ENCODE results near the gene SMOC2. TPM values are rescaled to one million over a fixed set of nuclear protein-coding genes. Genes with fewer than 3 reads are reported as not detected.
A peak's percentile ranks its signal among the peaks of the same experiment; 100 is the strongest.

SMOC2 gene
- total and polyA plus RNA-seq, 2 experiments from 2014 or later, result 51.0 to 88.7 TPM

GRCh38 chr6:168546730-168547129 is 105.7 kb downstream of the SMOC2 start:
- Histone ChIP-seq H3K27me3 (no peaks in the 10 kb centered on the region), H3K36me3 (replicated peaks; ENCODE audit: insufficient read depth, low read depth) (no peaks in the 10 kb centered on the region), H3K4me1 (ENCODE audit: insufficient read depth) (peaks cover 2% of the 10 kb centered on the region), H4K20me1 (ENCODE audit: insufficient read depth, poor library complexity, severe bottlenecking) (no peaks in the 10 kb centered on the region), H3K4me2 (no peak overlapping the region), H3K79me2 (no peaks in the 10 kb centered on the region), H3K4me3 (no peak overlapping the region), H3K9me2 (replicated peaks; ENCODE audit: insufficient read depth) (no peaks in the 10 kb centered on the region), H2AFZ (no peak overlapping the region), H3K9me3 (ENCODE audit: low read depth) (no peaks in the 10 kb centered on the region), H3K27ac (no peak overlapping the region)
- WGBS (ENCODE audit: low lambda C conversion rate, missing lambda C conversion rate), result 93% methylated on average over 10 of the region's 10 CpGs
- TF ChIP-seq EZH2 (IDR thresholded peaks at IDR 0.05; ENCODE audit: borderline replicate concordance), result no peak
- no peak for TF ChIP-seq EZH2phosphoT487 (IDR thresholded peaks at IDR 0.05; ENCODE audit: low read depth, severe bottlenecking, unreplicated experiment)
- no peak for TF ChIP-seq CTCF (IDR thresholded peaks at IDR 0.05; ENCODE audit: poor library complexity)
- DNase-seq (ENCODE audit: low spot score), result no peak

- H3K4me2 ChIP-seq, result no peak overlapping the region
- no peaks in the 10 kb centered on the region for H3K9me3 ChIP-seq (ENCODE audit: low read depth)
- 87% methylated on average over 8 of the region's 8 CpGs for WGBS (ENCODE audit: low lambda C conversion rate, missing lambda C conversion rate)
- no peaks in the 10 kb centered on the region for H3K36me3 ChIP-seq (replicated peaks; ENCODE audit: insufficient read depth, low read depth)
- H3K4me1 ChIP-seq (ENCODE audit: insufficient read depth), result no peaks in the 10 kb centered on the region
- no peak overlapping the region for H2AFZ ChIP-seq
- no peak for DNase-seq (ENCODE audit: low spot score)
- TF ChIP-seq EZH2 (IDR thresholded peaks at IDR 0.05; ENCODE audit: borderline replicate concordance) (no peak), CTCF (IDR thresholded peaks at IDR 0.05; ENCODE audit: poor library complexity) (no peak), EZH2phosphoT487 (IDR thresholded peaks at IDR 0.05; ENCODE audit: low read depth, severe bottlenecking, unreplicated experiment) (no peak)
- H3K27me3 ChIP-seq, result no peaks in the 10 kb centered on the region
- H3K4me3 ChIP-seq, result no peak overlapping the region
- H3K79me2 ChIP-seq, result no peaks in the 10 kb centered on the region
- no peaks in the 10 kb centered on the region for H3K9me2 ChIP-seq (replicated peaks; ENCODE audit: insufficient read depth)
- H3K27ac ChIP-seq, result no peak overlapping the region
- H4K20me1 ChIP-seq (ENCODE audit: insufficient read depth, poor library complexity, severe bottlenecking), result no peaks in the 10 kb centered on the region
These were observed 109.3 kb downstream of the SMOC2 start for GRCh38 chr6:168550326-168550725.

GRCh38 chr6:168554472-168554871 is 113.5 kb downstream of the SMOC2 start:
- Histone ChIP-seq H3K4me1 (ENCODE audit: insufficient read depth) (no peaks in the 10 kb centered on the region), H3K4me2 (no peak overlapping the region), H3K4me3 (no peak overlapping the region), H3K27me3 (no peaks in the 10 kb centered on the region), H3K36me3 (replicated peaks; ENCODE audit: insufficient read depth, low read depth) (no peaks in the 10 kb centered on the region), H3K9me3 (ENCODE audit: low read depth) (no peaks in the 10 kb centered on the region), H4K20me1 (ENCODE audit: insufficient read depth, poor library complexity, severe bottlenecking) (no peaks in the 10 kb centered on the region), H3K9me2 (replicated peaks; ENCODE audit: insufficient read depth) (no peaks in the 10 kb centered on the region), H3K27ac (peak overlapping the region; percentile 30), H3K79me2 (no peaks in the 10 kb centered on the region), H2AFZ (no peak overlapping the region)
- no peak for DNase-seq (ENCODE audit: low spot score)
- WGBS (ENCODE audit: low lambda C conversion rate, missing lambda C conversion rate), result 68% methylated on average over 10 of the region's 10 CpGs
- TF ChIP-seq CTCF (IDR thresholded peaks at IDR 0.05; ENCODE audit: poor library complexity) (no peak), EZH2 (IDR thresholded peaks at IDR 0.05; ENCODE audit: borderline replicate concordance) (no peak), EZH2phosphoT487 (IDR thresholded peaks at IDR 0.05; ENCODE audit: low read depth, severe bottlenecking, unreplicated experiment) (no peak)
